ENCODE measurements around the gene NPTX1.

Gene NPTX1

GRCh38 chr17:80503921-80504320 is 27.5 kb upstream of the NPTX1 start:
- DNase-seq: no peak

- DNase-seq: no peak
These were observed 26.6 kb upstream of the NPTX1 start for GRCh38 chr17:80503031-80503430.

- no peak for DNase-seq
These were observed 26.1 kb upstream of the NPTX1 start for GRCh38 chr17:80502578-80502877.

GRCh38 chr17:80501741-80502577 is 25.6 kb upstream of the NPTX1 start:
- no peak for DNase-seq

GRCh38 chr17:80499961-80500665 is 23.7 kb upstream of the NPTX1 start:
- no peak for DNase-seq

- no peak for DNase-seq
These were observed 23.2 kb upstream of the NPTX1 start for GRCh38 chr17:80499560-80499959.

GRCh38 chr17:80498920-80499410 is 22.6 kb upstream of the NPTX1 start:
- DNase-seq: no peak

GRCh38 chr17:80498242-80498919 is 22.0 kb upstream of the NPTX1 start:
- no peak for DNase-seq

GRCh38 chr17:80497726-80498241 is 21.4 kb upstream of the NPTX1 start:
- DNase-seq: no peak

- no peak for DNase-seq
These were observed 18.1 kb upstream of the NPTX1 start for GRCh38 chr17:80494547-80494946.

- no peak for DNase-seq
These were observed 16.1 kb upstream of the NPTX1 start for GRCh38 chr17:80492343-80493136.

- no peak for DNase-seq
These were observed 15.3 kb upstream of the NPTX1 start for GRCh38 chr17:80491478-80492342.

- DNase-seq: no peak
These were observed 11.1 kb upstream of the NPTX1 start for GRCh38 chr17:80487511-80487910.

GRCh38 chr17:80486692-80487091 is 10.3 kb upstream of the NPTX1 start:
- DNase-seq: no peak

- DNase-seq: no peak
These were observed 9.4 kb upstream of the NPTX1 start for GRCh38 chr17:80485846-80486245.

GRCh38 chr17:80482555-80483308 is 6.3 kb upstream of the NPTX1 start:
- no peak for DNase-seq

GRCh38 chr17:80482058-80482318 is 5.6 kb upstream of the NPTX1 start:
- no peak for DNase-seq

GRCh38 chr17:80481284-80482057 is 5.1 kb upstream of the NPTX1 start:
- no peak for DNase-seq

- DNase-seq: no peak
These were observed 3.8 kb upstream of the NPTX1 start for GRCh38 chr17:80480248-80480647.

GRCh38 chr17:80479246-80479566 is 2.8 kb upstream of the NPTX1 start:
- no peak for DNase-seq

All from inflammatory macrophage (primary cell).